Activated CD4-positive, CD25-positive, alpha-beta regulatory T cell treated with anti-CD3 and anti-CD28 coated beads, Interleukin-2, amount 50 U/mL, for 16 hours (primary cell): ENCODE measurements around the gene ARMC6.
A peak's percentile ranks its signal among the peaks of the same experiment; 100 is the strongest.

Source experiments
- DNase-seq: peaks from one replicate; pipeline ENCODE4 v3.0.0-alpha.2; 2020; ENCODE audit warnings: low read depth, low spot score

Gene ARMC6

DNA sequence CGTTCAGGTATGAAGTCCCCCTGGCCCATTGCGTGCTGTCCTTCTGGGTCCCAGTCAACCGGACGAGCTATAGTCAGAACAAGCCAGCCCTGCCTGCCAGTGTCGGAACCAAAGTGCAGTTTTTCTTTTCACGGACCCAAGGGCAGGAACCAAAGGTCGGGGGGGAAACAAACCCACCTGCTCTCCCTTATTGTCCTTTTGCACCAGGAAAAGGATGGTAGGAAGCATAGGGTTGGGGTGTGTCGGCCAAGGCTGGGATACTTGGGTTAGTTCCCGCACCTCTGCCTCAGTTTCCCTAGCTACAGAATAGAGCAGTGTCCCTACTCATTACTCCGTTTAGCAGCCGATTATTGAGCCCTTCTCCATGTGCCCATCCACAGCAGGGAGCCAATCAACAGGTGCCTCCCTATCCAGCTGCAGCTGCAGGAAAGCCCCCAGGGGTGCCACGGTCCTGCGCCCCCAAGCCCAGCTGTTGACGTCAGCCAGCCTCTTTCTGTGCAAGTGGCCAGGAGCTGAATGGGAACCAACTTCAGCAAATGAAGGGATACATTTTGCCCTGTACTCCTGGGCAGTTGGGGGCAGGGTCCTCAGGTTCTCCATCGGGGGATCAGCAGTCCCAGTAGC lies 21.0 kb downstream of the ARMC6 start:
- DNase-seq = no peak

DNA sequence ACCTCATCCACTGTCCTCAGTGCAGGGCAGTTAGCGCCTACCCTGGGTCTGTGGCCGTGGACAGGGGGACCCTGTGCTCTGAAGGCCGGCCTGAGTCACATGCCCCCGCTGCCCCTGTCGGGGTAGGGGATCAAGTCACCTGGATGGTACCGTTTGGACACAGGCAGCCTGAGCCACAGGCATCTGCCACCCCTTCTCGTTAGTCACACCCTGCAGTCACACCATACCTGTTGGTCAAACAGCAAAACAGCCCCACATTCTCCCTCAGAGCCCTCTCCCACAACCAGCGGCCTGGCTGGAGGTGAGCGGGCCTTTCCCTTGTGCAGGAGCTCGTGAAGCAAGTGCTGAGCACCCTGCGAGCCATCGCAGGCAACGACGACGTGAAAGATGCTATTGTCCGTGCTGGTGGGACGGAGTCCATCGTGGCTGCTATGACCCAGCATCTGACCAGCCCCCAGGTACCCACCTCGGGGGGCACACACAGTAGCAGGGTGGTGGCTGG lies 21.6 kb downstream of the ARMC6 start:
- no peak for DNase-seq

GRCh38 chr19:19055701-19056100 lies 22.3 kb downstream of the ARMC6 start:
- no peak for DNase-seq

DNA sequence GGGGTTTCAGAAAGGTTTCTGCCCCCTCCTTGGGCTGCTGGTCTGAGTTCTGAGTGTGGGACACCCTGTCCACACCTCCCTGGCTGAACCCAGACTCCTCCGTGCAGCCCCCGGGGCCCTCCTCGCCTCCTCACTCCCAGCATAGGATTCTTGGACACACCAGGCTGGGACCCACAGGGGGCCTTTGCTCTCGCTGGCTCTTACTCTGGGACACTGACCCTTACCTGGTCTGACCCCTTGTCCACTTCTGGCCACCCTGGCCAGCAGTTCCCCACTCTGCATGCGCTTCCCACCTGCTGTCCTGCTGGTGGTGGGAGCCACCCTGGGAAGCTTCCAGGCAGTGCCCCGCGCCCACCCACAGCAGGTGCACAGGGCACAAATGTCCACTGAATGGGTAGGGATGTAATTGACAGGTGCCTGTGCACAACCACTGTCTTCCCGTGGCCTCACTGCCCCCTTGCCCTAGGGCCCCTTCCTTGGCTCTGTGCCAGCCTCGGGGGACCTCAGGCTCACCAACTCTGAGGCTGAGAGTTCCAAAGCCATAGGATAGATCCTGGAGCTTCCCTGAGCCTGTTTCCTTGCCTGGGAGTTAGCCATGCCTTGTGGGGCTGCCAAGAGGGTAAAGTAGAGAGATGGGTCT lies 23.4 kb downstream of the ARMC6 start:
- no peak for DNase-seq

DNA sequence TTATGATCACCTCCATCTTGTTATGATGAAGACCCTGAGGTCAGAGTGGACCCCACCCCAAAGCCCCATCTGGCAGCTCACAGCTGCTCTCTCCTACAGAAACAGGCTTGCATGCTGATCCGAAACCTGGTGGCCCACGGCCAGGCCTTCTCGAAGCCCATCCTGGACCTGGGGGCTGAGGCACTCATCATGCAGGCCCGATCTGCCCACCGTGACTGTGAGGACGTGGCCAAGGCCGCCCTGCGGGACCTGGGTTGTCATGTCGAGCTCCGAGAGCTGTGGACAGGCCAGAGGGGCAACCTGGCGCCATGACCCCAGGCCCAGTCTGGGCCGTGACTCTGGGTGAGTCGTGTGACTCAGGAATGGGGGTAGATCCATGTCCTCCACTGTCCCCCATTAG lies 23.9 kb downstream of the ARMC6 start:
- DNase-seq = no peak

DNA sequence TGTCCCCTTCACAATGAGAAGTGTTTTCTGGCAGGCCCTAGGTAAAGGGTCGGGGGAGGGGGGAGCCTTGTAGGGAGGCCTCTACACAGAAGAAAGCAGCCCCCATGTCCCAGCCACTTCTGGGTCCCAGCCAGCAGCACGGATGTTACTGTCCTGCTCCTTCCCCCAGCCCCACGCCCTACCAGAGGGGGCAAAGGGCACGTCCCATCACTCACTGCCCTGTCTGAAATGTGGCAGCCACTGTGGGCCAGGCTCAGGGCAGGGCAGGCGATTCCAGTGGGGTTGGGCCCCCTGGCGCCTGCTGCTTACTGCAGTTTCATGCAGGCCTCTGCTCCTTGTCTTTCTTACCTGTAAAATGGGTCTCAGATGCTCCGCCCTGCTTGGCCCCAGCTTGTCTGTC lies 24.3 kb downstream of the ARMC6 start:
- no peak for DNase-seq

- DNase-seq = no peak
These were observed 25.8 kb downstream of the ARMC6 start for GRCh38 chr19:19059018-19059836.

DNA sequence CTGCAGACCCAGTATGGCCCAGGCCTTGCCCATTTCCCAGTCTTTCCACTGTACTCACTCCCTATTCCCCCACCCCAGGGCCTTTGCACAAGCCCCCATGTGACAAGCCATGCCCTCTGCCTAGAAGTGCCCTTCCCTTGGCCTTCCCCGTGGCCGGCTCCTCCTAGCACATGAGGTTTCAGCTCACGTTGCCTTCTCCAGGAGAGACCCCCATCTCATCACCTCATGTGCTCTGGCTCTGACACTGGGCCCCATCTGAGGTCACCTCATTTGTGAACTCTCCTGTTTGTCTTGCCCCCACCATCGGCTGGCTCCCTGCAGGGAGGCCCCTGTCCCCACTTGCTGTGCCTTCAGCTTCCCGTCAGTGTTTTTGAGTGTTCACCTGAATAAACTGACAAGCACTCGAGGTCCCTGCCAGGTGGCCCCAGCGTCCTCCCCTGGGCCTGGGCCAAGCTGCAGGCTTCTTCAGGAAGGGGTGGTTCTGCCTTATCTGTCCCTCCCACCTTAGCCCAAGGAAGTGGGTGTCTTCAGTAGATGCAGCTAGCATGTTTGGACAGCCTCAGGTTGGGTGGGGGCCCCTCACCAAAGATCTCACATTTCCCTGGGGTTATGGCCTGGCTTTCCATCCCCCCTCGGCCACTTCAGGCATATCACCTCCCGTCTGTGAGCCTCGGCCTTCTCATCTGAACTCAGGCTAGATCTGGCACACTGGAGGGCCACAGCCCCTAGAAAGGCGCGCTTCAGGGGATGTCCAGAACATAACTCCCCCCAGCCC lies 26.6 kb downstream of the ARMC6 start:
- no peak for DNase-seq

GRCh38 chr19:19061506-19061905 lies 28.1 kb downstream of the ARMC6 start:
- DNase-seq = no peak

GRCh38 chr19:19062454-19063182 lies 29.2 kb downstream of the ARMC6 start:
- no peak for DNase-seq

DNA sequence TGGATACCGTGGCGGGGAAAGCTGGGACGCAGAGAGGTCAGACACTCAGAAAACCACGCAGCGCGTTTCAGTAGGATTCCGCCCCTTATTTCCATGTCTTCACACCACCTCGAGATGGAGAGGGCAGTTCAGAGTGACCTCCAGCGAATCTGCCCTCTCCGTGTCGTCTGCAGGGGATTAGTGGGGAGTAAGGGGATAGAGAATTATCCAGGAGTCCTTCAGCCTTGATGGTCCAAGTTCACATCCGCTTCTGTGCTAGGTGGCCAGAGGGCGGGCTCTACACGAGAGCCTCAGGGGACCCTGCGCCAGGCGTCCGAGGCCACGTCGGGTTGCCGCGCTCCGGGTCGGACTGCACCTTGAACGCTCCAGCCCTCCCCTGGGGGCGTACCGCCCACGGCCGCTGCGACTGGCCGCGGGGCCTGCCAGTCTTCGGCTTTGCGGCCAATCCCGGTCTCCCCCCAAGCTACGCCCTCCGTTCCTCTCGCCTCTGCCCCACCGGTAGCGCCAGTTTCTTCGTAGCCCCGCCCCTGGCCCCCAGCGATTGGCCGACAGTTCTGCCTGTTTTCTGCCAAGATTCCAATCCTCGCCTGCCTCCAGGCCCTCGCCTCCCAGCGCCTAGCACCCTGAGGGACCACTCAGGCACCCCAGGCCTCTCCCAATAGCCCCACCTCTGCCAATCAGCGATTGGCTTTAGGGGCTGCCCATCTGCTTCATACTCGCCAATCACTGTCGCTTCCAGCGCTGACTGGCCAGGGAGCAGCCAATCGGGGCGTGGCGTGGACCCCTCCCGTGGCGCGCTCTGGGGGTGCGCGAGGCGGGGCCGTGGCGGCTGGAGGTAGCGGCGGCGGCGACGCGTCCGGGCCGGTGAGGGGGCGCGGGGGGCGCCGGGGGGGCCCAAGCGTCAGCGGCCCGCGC lies 30.0 kb downstream of the ARMC6 start, which contains the start of gene SLC25A42:
Gene SLC25A42, plus strand, starts transcription at position 812 of the 915 bp plus-strand sequence. CDS start 32,131 bp downstream, outside the sequence.
- DNase-seq = peak; percentile 99

- DNase-seq = no peak
These were observed 30.8 kb downstream of the ARMC6 start for GRCh38 chr19:19064098-19064722.

- no peak for DNase-seq
These were observed 31.7 kb downstream of the ARMC6 start for GRCh38 chr19:19064811-19065745.

DNA sequence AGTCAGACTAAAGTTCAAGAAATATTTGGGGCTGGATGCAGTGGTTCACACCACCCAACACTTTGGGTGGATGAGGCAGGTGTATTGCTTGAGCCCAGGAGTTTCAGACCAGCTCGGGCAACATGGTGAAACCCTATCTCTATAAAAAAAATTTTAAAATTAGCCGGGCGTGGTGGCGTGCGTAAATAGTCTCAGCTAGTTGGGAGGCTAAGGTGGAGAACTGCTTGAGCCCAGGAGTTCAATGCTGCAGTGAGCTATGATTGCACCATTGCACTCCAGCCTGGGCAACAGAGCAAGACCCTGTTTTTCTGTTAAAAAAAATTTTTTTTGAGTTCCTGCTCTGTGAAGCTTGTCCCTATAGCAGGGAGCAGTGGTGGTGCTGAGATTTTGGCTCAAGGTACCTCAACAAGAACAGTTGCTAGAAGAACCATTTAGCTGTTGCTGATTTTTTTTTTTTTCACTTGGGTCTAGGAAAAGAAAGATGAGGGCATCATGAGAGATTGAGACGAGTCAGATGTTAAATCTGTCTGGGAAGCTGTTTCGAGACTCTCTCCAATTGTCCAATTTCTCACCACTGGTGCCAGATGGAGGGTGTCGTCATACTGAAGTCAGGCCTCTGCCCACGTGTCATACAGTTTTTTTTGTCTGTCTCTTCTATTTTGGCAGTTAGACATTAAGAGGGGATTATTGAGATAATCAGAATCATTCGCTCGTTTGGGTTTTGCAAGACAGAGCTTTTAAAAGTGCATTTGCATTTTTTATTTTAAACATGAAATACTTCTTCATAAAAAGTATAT lies 34.1 kb downstream of the ARMC6 start:
- no peak for DNase-seq

DNA sequence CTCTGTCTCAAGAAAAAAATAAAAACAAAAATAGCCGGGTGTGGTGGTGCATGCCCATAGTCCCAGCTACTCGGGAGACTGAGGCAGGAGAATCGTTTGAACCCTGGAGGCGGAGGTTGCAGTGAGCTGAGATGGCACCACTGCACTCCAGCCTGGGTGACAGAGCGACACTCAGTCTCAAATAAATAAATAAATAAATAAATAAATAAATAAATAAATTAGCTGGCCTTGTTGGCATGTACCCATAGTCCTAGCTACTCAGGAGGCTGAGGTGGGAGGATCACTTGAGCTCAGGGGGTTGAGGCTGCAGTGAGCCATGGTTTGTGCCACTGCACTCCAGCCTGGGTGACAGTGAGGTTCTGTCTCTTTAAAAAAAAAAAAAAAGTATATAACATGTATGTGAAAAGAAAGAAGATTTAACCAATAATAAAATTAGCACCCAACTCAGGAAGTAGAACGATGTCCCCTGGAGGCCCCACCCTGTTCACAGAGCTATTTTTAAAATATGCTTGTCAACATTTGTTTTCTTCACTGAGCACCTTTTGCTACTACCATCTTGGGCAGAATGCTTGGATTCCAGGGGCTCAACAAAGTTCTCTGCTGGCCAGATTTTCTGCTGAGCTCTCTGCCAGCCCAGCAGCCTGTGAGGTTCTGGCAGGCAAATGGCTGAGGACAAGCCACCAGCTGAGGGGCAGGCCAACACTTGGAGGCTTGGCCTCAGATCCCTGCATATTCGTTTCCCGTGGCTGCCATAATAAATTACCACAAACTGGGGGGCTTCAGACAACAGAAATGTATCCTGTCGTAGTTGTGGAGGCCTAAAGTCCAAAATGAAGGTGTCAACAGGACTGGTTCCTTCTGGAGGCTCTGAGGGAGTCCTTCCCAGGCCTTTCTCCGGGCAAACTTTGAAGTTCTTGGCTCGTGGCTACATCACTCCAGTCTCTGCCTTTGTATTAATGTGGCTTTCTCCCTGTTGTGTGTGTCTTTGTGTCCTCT lies 35.6 kb downstream of the ARMC6 start:
- DNase-seq = no peak

- no peak for DNase-seq
These were observed 38.5 kb downstream of the ARMC6 start for GRCh38 chr19:19071897-19072296.
